Prostate gland (tissue), 2 donors: ENCODE data around the gene SDC1.

Source experiments
- CTCF ChIP-seq, 4 experiments: fragments of 200-600 bp in 2 of 4; fragments of 450-650 bp in 2 of 4; sonication (generic) in 2 of 4; IDR thresholded peaks; 1 replicate in 3 of 4; 2 replicates in 1 of 4; pipeline ENCODE4 v1.5.1; 2016 to 2019; ENCODE audit warnings: antibody characterized with exemption in 4 of 4, mild to moderate bottlenecking in 2 of 4, moderate library complexity in 2 of 4
- POLR2A ChIP-seq: fragments of 450-650 bp; IDR thresholded peaks from one replicate; pipeline ENCODE4 v1.6.1; 2016; ENCODE audit warnings: antibody characterized with exemption, mild to moderate bottlenecking
- POLR2AphosphoS5 ChIP-seq: sonication (generic); formaldehyde crosslinking; IDR thresholded peaks from one replicate; pipeline ENCODE4 v1.6.1; 2017; ENCODE audit warnings: antibody characterized with exemption

GRCh38 chr2:20207051-20207450 lies 17.9 kb downstream of the SDC1 start:
- TF ChIP-seq CTCF (IDR thresholded peaks at IDR 0.05) = no peak
- TF ChIP-seq POLR2A = no peak
- no peak for TF ChIP-seq POLR2AphosphoS5
